Mucosa of descending colon (tissue), 3 donors: ENCODE results near the gene PTPRA. TPM values are rescaled to one million over a fixed set of nuclear protein-coding genes. Genes with fewer than 3 reads are reported as not detected.

Source experiments
- ATAC-seq: fragments of 200-7000 bp; cut with Tn5 transposase; one replicate; pipeline ENCODE4 v1.9.1; 2020; ENCODE audit warnings: mild to moderate bottlenecking, moderate library complexity
- DNase-seq, 3 donors: peaks; one replicate each; pipeline ENCODE4 v3.0.0-alpha.2; 2020
- H3K36me3 ChIP-seq: fragments of 200-600 bp; one replicate; pipeline ENCODE4 v1.8.0; 2021; ENCODE audit warnings: low read depth, mild to moderate bottlenecking
- H3K4me1 ChIP-seq: fragments of 200-600 bp; one replicate; pipeline ENCODE4 v1.8.0; 2021; ENCODE audit warnings: low read depth, mild to moderate bottlenecking
- H3K4me3 ChIP-seq: fragments of 200-600 bp; one replicate; pipeline ENCODE4 v1.8.0; 2021; ENCODE audit warnings: mild to moderate bottlenecking
- H3K9me3 ChIP-seq: fragments of 200-600 bp; one replicate; pipeline ENCODE4 v1.8.0; 2021; ENCODE audit warnings: mild to moderate bottlenecking
- CTCF ChIP-seq: fragments of 200-600 bp; IDR thresholded peaks from one replicate; pipeline ENCODE4 v1.8.0; 2022; ENCODE audit warnings: antibody characterized with exemption, mild to moderate bottlenecking
- intact Hi-C, 2 donors: fragments of 100-400 bp; cut with DNase I in 1 of 2; cut with micrococcal nuclease in 1 of 2; formaldehyde crosslinking; loops; one replicate each; pipeline versions ENCODE4 v1.11.0 to v1.11.1; 2022; cut with DNase I, micrococcal nuclease
- total RNA-seq, 3 donors: library from RNA; stranded (reverse); fragmentation: NEBNext Ultra II Directional in 2 of 3; extraction: Animal tissue kit (Norgen Biotek cat#: 25700) in 2 of 3; gene quantifications; one replicate each; pipeline versions ENCODE4 v1.2.1 to v1.2.4, GENCODE V29; 2021 to 2023
- donor health status: DM: no; HTN: no; CAD: no; lungs with moderate emphysema.
- donor health status: DM: no; HTN: no; CAD: no.
- donor health status: DM: no; HTN: yes; CAD: no.

Gene PTPRA
- total RNA-seq, 3 donors from 2014 or later: 39.0 to 64.7 (median 59.3) TPM

DNA sequence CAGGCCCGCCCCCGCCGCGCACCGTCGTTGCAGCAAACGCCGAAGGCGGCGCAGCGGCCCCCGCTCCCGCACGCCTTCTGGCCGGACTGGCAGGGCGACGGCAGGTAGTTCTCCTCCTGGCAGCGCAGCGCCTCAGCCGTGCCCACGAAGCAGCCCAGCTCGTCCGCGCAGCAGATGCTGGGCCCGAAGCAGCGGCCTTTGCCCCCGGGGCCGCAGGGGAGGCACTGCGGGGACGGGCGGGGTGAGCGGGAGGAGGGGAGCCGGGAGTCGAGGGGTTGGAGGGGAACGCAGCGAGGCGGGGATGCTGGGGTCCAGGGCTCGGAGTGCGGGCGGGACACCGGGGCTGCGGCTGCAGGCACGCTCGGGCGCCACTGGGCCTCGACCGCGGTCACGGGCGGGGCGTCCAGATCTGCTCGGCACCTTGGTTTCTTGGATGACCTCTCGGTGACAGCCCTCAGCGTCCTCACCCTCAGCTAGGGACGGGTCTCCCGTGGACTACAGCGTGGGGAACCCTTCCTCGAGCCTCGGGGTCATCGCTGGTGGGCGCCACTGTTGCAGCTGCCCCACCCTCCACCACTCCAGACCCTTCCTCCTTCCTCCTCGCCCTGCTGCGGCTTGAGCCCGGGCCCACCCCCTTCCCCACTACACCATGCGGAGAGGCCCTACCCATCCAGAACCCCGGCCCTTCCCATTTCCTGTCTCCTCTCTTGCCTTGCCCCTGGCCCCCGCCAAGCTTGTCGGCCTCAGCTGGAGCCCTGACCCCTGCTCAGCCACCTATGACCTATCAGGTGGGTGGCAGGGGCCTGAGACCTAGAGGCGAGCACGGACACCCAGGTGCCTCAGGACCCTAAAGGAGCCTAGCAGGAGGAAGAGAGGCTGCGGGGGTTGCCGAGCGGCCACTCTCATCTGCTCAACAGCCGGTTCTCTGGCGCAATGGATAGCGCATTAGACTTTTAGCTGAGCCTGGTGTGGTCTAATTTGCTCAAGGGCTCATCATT is 210.0 kb downstream of the PTPRA start:
- DNase-seq: peak in 1 of 3 donors; percentile 26
- TF ChIP-seq CTCF: no peak
- no peaks in the 10 kb centered on the region for H3K9me3 ChIP-seq
- H3K36me3 ChIP-seq: no peaks in the 10 kb centered on the region
- H3K4me3 ChIP-seq: no peak overlapping the region
- ATAC-seq: no peak
- peaks cover 10% of the 10 kb centered on the region for H3K4me1 ChIP-seq
- intact Hi-C loops: no loop called here

DNA sequence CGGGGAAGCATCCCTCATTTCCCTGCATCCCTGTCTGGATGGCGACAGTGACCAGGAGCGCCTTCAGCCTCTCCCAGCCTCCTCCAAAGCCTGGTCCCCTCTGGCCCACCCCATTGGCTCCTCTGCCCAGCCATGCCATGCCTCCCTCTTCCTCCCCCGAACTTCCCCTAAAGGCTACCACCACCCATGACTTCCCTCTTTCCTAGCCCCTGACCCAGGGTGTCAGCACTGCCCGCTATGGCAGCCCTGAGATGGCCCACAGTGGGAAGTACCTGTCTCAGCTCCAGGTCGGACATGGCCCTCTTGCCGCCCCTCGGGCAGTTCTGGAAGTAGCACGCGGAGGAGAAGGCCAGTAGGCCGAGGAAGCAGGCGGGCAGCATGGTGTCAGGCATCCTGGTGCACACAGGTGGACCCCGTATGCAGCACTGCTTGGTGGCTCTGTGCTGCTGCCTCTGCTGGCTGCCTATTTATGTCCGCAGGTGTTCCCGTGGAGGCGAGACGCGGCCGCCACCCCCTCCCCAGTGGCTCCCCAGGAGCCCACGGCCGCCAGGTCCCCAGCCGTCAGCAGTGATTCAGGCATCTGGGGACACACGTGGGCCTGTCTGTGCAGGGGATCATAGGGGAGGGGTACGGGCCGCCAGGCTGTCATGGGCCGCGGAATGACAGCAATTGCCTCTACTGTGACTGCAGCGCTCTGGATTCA is 211.2 kb downstream of the PTPRA start, which contains the start of gene AVP:
Gene AVP (minus strand): TSS at position 442 of the 703 bp plus-strand sequence. CDS start 50 bp downstream, at position 392.
- no peak for ATAC-seq
- no peak for TF ChIP-seq CTCF

GRCh38 chr20:3084986-3085360 is 211.7 kb downstream of the PTPRA start:
- no peak overlapping the region for H3K4me3 ChIP-seq
- H3K9me3 ChIP-seq: no peaks in the 10 kb centered on the region
- no peak for TF ChIP-seq CTCF
- H3K36me3 ChIP-seq: no peaks in the 10 kb centered on the region
- H3K4me1 ChIP-seq: peaks cover 10% of the 10 kb centered on the region
- ATAC-seq: no peak
- no peak for DNase-seq
- intact Hi-C loops: no loop called here

More for the DNA sequence above, 211.2 kb downstream of the PTPRA start, which contains the start of gene AVP:
- Histone ChIP-seq H3K4me1 (peaks cover 10% of the 10 kb centered on the region), H3K36me3 (no peaks in the 10 kb centered on the region), H3K4me3 (no peak within 1 kb of the TSS), H3K9me3 (no peaks in the 10 kb centered on the region)
- no peak for DNase-seq
- intact Hi-C loops: no loop called here

- intact Hi-C loops: no loop called here
- H3K36me3 ChIP-seq: no peaks in the 10 kb centered on the region
- ATAC-seq: no peak
- H3K4me1 ChIP-seq: peaks cover 10% of the 10 kb centered on the region
- DNase-seq: no peak
- no peak overlapping the region for H3K4me3 ChIP-seq
- TF ChIP-seq CTCF: no peak
- no peaks in the 10 kb centered on the region for H3K9me3 ChIP-seq
Measured at GRCh38 chr20:3085571-3086072, 212.3 kb downstream of the PTPRA start.

- intact Hi-C loops: no loop called here
- no peak for ATAC-seq
- Histone ChIP-seq H3K4me3 (no peak overlapping the region), H3K36me3 (no peaks in the 10 kb centered on the region), H3K9me3 (no peaks in the 10 kb centered on the region), H3K4me1 (peaks cover 3% of the 10 kb centered on the region)
- no peak for DNase-seq
- no peak for TF ChIP-seq CTCF
Measured at GRCh38 chr20:3088031-3088430, 214.8 kb downstream of the PTPRA start.

Other genes with a start within 250 kb of the PTPRA start
- 100 to 1,000 TPM in 2 of 3 donors, 10 to 100 TPM in 1; 80.8 to 116 (median 107) TPM for gene NOP56, start 220.8 kb upstream of the PTPRA start, total RNA-seq
- 100 to 1,000 TPM; 112 to 128 (median 123) TPM for gene IDH3B, start 209.3 kb upstream of the PTPRA start, total RNA-seq
- gene EBF4, start 180.7 kb upstream of the PTPRA start, total RNA-seq: 10 to 100 TPM in 1 of 3 donors, 1 to 10 TPM in 2; 3.6 to 53.3 (median 4.5) TPM
- gene CPXM1, start 72.9 kb upstream of the PTPRA start, total RNA-seq: 1 to 10 TPM in 2 of 3 donors, not detected in 1; 1.7 to 7.1 TPM
- not detected for gene C20orf141, start 58.5 kb upstream of the PTPRA start, total RNA-seq
- gene TMEM239, start 57.1 kb upstream of the PTPRA start, total RNA-seq: not detected
- 10 to 100 TPM; 21.1 to 35.0 (median 29.6) TPM for gene PCED1A, start 32.8 kb upstream of the PTPRA start, total RNA-seq
- gene VPS16, start 32.7 kb upstream of the PTPRA start, total RNA-seq: 10 to 100 TPM; 36.9 to 52.0 (median 38.5) TPM
- gene GNRH2, start 170.1 kb downstream of the PTPRA start, total RNA-seq: 1 to 10 TPM in 1 of 3 donors, not detected in 2; 1.1 TPM
- 10 to 100 TPM; 29.6 to 47.9 (median 32.9) TPM for gene MRPS26, start 172.6 kb downstream of the PTPRA start, total RNA-seq
- under 1 TPM in 1 of 3 donors, not detected in 2; 0.66 TPM for gene OXT, start 198.1 kb downstream of the PTPRA start, total RNA-seq
- gene AVP, start 211.2 kb downstream of the PTPRA start, total RNA-seq: not detected